OCI-LY1 (cell line): ENCODE measurements around the gene SIRT4.
"Not testable (repeated sequence)": the region's sequence is repeated elsewhere in the genome, so short reads cannot be mapped to it uniquely, and the experiment has no call there.

Experiments
- H2AFZ ChIP-seq: fragments of 200-600 bp; sonication (generic), shearing (Covaris generic); 2 replicates; pipeline ENCODE4 v1.6.0; 2014; ENCODE audit warnings: antibody characterized with exemption, mild to moderate bottlenecking, low read length
- H3F3A ChIP-seq: fragments of 200-600 bp; sonication (generic), shearing (Covaris generic); 2 replicates; pipeline ENCODE4 v1.6.0; 2014; ENCODE audit warnings: mild to moderate bottlenecking, antibody characterized with exemption, low read length, moderate library complexity; ENCODE audit not compliant: insufficient read depth
- H3K27ac ChIP-seq: fragments of 200-600 bp; sonication (generic); 2 replicates; pipeline ENCODE4 v1.5.1; 2014; ENCODE audit warnings: low read length, mixed run types, mild to moderate bottlenecking, low read depth; ENCODE audit not compliant: poor library complexity, severe bottlenecking
- H3K27me3 ChIP-seq: fragments of 200-600 bp; sonication (generic); 2 replicates; pipeline ENCODE4 v1.6.0; 2014; ENCODE audit warnings: antibody characterized with exemption, mild to moderate bottlenecking, low read length, moderate library complexity; ENCODE audit not compliant: insufficient read depth
- H3K36me3 ChIP-seq: fragments of 200-600 bp; sonication (generic); 2 replicates; pipeline ENCODE4 v1.6.1; 2014; ENCODE audit warnings: mild to moderate bottlenecking, antibody characterized with exemption, low read length, moderate library complexity, mixed read lengths; ENCODE audit not compliant: insufficient read depth
- H3K4me1 ChIP-seq: fragments of 200-600 bp; sonication (generic); 2 replicates; pipeline ENCODE4 v1.5.1; 2014; ENCODE audit warnings: mild to moderate bottlenecking, low read length, moderate library complexity; ENCODE audit not compliant: insufficient read depth, severe bottlenecking
- H3K4me2 ChIP-seq: fragments of 200-600 bp; sonication (generic), shearing (Covaris generic); 2 replicates; pipeline ENCODE4 v1.6.1; 2014; ENCODE audit warnings: low read length
- H3K4me3 ChIP-seq: fragments of 200-600 bp; sonication (generic); 2 replicates; pipeline ENCODE4 v1.5.1; 2014; ENCODE audit warnings: low read length, low read depth, mild to moderate bottlenecking, mixed read lengths; ENCODE audit not compliant: poor library complexity, severe bottlenecking
- H3K79me2 ChIP-seq: fragments of 200-600 bp; shearing (Covaris generic); 2 replicates; pipeline ENCODE4 v1.6.1; 2016; ENCODE audit warnings: mixed run types, low read length, mixed read lengths; ENCODE audit not compliant: insufficient read depth
- H3K9ac ChIP-seq: fragments of 200-600 bp; sonication (generic), shearing (Covaris generic); 2 replicates; pipeline ENCODE4 v1.6.1; 2014; ENCODE audit warnings: mild to moderate bottlenecking, low read length, mixed read lengths
- H3K9me2 ChIP-seq: fragments of 200-600 bp; sonication (generic), shearing (Covaris generic); 2 replicates; pipeline ENCODE4 v1.6.1; 2014; ENCODE audit warnings: low read depth, mild to moderate bottlenecking, low read length, mixed read lengths
- H3K9me3 ChIP-seq: fragments of 200-600 bp; shearing (Covaris generic); 2 replicates; pipeline ENCODE4 v1.6.1; 2014; ENCODE audit warnings: low read length, mixed read lengths
- H4K20me1 ChIP-seq: fragments of 200-600 bp; sonication (generic), shearing (Covaris generic); 2 replicates; pipeline ENCODE4 v1.6.0; 2016; ENCODE audit warnings: mild to moderate bottlenecking, low read length; ENCODE audit not compliant: insufficient read depth
- EZH2 ChIP-seq: fragments of 200-600 bp; sonication (generic), shearing (Covaris generic); IDR thresholded peaks from 2 replicates; pipeline ENCODE4 v1.8.0; 2017; ENCODE audit warnings: borderline replicate concordance, mixed run types, mild to moderate bottlenecking, antibody characterized with exemption, low read length, moderate library complexity, mixed read lengths
- TF ChIP-seq, protein P1 (sequence below): fragments of 200-600 bp; sonication (generic), shearing (Covaris generic); IDR thresholded peaks from 2 replicates; pipeline ENCODE4 v1.5.1; 2017; ENCODE audit warnings: mild to moderate bottlenecking, antibody characterized with exemption, low read length, moderate library complexity, mixed read lengths

Gene SIRT4

DNA sequence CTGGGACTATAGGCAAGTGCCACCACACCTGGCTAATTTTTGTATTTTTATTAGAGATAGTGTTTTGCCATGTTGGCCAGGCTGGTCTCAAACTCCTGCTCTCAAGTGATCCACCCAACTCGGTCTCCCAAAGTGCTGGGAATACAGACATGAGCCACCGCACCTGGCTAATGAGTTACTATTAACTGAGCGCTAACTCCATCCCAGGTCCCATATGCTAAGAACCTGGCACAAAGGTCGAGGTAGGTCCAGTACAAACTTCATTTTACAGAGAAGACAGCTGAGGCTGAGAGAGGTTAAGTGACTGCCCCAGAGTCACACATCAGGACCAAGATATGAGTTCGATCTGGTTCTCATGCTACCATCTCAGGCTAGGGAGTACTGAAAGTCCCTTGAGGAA, 29.9 kb downstream of the SIRT4 start:
- H3K36me3 ChIP-seq, result no peaks in the 10 kb centered on the region
- H3F3A ChIP-seq, result no peaks in the 10 kb centered on the region
- H3K9me2 ChIP-seq, result no peaks in the 10 kb centered on the region
- H3K27me3 ChIP-seq, result no peaks in the 10 kb centered on the region
- no peak overlapping the region for H3K4me2 ChIP-seq
- H3K4me1 ChIP-seq, result no peaks in the 10 kb centered on the region
- no peaks in the 10 kb centered on the region for H4K20me1 ChIP-seq
- H3K9me3 ChIP-seq, result peaks cover 2% of the 10 kb centered on the region
- no peak overlapping the region for H2AFZ ChIP-seq
- H3K27ac ChIP-seq, result no peak overlapping the region
- no peak overlapping the region for H3K4me3 ChIP-seq
- H3K79me2 ChIP-seq, result no peaks in the 10 kb centered on the region
- no peak overlapping the region for H3K9ac ChIP-seq
- TF ChIP-seq, protein P1, sequence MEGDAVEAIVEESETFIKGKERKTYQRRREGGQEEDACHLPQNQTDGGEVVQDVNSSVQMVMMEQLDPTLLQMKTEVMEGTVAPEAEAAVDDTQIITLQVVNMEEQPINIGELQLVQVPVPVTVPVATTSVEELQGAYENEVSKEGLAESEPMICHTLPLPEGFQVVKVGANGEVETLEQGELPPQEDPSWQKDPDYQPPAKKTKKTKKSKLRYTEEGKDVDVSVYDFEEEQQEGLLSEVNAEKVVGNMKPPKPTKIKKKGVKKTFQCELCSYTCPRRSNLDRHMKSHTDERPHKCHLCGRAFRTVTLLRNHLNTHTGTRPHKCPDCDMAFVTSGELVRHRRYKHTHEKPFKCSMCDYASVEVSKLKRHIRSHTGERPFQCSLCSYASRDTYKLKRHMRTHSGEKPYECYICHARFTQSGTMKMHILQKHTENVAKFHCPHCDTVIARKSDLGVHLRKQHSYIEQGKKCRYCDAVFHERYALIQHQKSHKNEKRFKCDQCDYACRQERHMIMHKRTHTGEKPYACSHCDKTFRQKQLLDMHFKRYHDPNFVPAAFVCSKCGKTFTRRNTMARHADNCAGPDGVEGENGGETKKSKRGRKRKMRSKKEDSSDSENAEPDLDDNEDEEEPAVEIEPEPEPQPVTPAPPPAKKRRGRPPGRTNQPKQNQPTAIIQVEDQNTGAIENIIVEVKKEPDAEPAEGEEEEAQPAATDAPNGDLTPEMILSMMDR, result no peak
- TF ChIP-seq EZH2, result no peak

DNA sequence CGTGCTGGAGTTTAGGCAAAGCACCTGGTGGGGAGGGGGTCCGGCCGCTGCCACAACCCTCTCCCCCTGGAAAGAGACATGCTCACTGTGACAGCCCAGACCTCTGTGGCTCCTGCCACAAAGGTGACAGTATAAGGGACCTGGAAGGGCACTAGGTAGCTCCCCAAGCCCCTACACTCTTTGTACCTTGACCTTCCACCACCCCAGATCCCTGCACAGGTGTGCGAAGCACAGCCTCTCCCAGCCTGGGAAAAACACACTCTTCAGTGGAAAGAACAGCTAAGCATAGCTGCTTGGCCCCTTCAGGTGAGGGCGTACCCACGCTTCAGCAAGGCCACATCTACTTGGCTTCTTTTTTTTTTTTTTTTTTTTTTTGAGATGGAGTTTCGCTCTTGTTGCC, 30.4 kb downstream of the SIRT4 start:
- Histone ChIP-seq H3K36me3 (no peaks in the 10 kb centered on the region), H3K27me3 (no peaks in the 10 kb centered on the region), H3K4me1 (no peaks in the 10 kb centered on the region), H3K9me2 (no peaks in the 10 kb centered on the region), H3K9me3 (peaks cover 6% of the 10 kb centered on the region), H3F3A (no peaks in the 10 kb centered on the region), H3K4me3 (no peak overlapping the region), H3K27ac (no peak overlapping the region), H3K9ac (no peak overlapping the region), H3K4me2 (no peak overlapping the region), H4K20me1 (no peaks in the 10 kb centered on the region), H2AFZ (no peak overlapping the region), H3K79me2 (no peaks in the 10 kb centered on the region)
- no peak for TF ChIP-seq EZH2
- TF ChIP-seq, protein P1, result no peak

DNA sequence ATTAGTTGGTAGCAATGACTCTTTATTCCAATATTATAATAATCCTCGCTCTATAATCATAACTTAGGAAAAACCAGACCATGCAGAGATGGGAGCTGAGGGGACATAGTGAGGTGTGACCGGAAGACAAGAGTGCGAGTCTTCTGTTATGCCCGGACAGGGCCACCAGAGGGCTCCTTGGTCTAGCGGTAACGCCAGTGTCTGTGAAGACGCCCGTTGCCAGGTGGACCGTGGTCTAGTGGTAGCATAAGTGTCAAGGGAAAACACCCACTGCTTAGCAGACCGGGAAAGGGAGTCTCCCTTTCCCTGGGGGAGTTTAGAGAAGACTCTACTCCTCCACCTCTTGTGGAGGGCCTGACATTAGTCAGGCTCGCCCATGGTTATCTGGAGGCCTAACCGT, 33.3 kb downstream of the SIRT4 start:
- not testable (repeated sequence) for H4K20me1 ChIP-seq, H3K9ac ChIP-seq, H3K27me3 ChIP-seq, H2AFZ ChIP-seq, H3K9me3 ChIP-seq, H3K27ac ChIP-seq, H3K79me2 ChIP-seq, H3K4me3 ChIP-seq, H3F3A ChIP-seq, H3K4me2 ChIP-seq, H3K9me2 ChIP-seq, H3K36me3 ChIP-seq, H3K4me1 ChIP-seq
- TF ChIP-seq, protein P1, result peak; percentile 46

DNA sequence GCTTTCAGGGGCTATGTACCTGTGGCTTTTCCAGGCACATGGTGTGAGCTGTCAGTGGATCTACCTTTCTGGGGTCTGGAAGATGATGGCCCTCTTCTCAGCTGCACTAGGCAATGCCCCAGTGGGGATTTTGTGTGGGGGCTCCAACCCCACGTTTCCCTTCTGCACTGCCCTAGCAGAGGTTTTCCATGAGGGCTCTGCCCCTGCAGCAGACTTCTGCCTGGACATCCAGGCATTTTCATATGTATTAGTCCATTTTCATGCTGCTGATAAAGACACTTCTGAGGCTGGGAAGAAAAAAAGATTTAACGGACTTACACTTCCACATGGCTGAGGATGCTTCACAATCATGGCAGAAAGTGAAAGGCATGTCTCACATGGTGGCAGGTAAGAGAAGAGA, 34.3 kb downstream of the SIRT4 start:
- H3K36me3 ChIP-seq, H3K9me3 ChIP-seq, H3K27me3 ChIP-seq, H3K4me1 ChIP-seq, H2AFZ ChIP-seq, H3K4me2 ChIP-seq, H3K27ac ChIP-seq, H3K9ac ChIP-seq, H3K9me2 ChIP-seq, H4K20me1 ChIP-seq, H3F3A ChIP-seq, H3K4me3 ChIP-seq, H3K79me2 ChIP-seq: not testable (repeated sequence)
